Ramos (cell line): ENCODE results near the gene SERPINA5.
"Not testable (repeated sequence)": the region's sequence is repeated elsewhere in the genome, so short reads cannot be mapped to it uniquely, and the experiment has no call there.

ENCODE experiments used
- in situ Hi-C: fragments of 300-500 bp; cut with MboI; formaldehyde crosslinking; loops from one replicate; pipeline ENCODE4 v1.14.3; 2022; ENCODE audit warnings: low sequenced_read_pairs; ENCODE audit not compliant: unreplicated experiment

Gene SERPINA5

DNA sequence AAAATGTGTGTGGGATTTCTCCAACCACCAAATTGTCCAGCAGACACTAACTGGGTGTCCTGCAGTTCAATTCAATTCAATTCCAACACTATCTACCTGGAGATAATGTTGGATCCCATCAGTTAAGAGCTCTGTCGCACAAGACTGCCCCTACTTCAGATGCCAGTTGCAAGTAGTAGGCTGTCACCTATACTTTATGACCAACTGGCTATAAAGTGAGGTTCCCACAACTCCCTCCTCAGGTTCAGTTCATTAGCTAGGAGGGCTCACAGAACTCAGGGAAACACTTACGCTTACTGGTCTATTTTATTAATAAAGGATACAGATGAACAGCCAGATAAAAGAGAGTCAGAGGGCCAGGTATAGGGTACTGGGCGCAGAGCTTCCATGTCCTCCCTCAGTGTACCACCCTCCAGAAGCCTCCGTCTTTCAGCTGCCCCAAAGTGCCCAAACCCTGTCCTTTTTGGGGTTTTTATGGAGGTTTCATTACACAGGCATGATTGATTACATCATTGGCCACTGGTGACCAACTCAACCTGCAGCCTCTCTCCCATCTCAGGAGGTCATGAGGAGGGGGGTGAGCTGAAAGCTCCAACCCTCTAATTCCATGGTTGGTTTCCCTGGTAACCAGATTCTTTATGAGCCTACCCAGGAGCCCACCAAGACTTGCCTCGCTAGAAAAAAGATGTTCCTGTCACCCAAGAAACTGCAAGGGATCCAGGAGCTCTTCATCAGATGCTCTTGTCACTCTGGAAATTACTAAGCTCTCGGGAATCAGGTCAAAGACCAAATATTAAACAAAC is 7.5 kb upstream of the SERPINA5 start:
- in situ Hi-C loops = no loop called here

DNA sequence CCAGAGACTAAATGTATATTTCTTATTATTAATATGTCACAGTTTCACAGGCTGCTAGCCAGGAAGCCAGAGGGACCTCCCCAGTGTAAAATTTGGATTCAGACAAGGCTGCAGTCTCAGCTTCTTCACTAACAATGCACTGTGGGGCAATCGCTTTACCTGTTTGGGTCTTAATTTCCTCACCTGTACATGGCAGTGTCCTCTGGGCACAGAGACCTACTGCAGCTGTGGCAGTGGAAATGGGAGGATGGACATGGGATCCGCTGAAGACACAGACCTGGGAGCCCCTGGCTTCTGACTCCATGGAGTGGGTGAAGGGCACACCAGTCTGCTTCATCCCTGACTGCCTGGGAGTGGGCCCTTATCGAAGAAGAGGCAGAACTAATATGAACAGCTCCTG is 6.9 kb upstream of the SERPINA5 start:
- in situ Hi-C loops = no loop called here

DNA sequence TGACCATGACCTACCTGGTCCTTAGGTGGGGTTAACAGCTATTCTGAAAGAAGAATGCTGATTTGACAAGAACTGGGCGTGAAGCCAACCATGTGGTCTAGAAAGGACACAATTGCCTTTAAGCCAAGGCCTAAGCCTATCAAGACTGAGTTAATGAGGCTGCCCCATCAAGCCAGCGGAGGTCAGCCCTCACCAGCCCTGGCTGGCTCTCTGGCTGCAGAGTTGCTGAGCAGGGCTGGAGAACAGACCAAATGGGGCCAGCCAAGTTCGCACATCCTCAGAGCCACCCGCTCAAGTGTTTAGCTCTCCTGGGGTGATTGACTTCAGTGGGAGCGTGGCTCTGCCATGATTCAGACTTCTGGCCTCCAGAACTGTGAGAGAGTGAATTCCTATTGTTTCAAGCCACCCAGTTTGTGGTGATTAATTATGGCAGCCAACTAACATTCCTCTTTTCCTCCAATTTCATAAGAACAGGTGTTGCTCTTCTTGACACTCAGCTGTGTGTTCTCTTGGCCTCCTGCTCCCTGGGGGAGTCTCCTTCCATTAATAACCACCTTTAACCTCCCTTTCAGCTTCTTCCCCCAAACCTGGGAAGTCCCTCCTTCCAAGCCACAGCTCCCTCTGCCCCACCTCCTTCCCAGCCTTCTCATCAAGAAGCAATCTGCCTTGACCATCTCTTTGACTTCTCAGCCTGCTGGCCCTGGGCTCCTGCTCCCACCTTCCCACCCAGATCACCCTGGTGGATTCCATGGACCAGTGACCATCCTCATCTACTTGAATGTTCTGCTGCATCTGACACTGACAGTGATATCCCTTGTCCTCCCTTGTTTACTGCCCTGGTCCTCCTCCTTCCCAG is 5.3 kb upstream of the SERPINA5 start:
- in situ Hi-C loops = no loop called here

DNA sequence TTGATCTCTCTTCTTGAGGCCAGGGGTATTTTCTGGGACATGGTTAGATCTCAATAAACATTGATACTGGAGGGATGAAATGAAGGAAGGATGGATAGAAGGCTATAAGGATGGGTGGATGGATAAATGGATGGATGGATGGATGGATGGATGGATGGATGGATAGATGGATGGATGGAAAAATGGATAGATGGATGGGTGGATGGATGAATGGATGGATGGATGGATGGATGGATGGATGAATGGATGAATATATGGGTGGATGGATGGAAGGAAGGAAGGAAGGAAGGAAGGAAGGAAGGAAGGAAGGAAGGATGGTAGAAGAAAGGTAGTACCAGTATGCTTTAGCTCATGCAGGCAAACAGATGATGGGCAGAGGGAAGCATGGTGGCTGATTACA is 3.8 kb upstream of the SERPINA5 start:
- in situ Hi-C loops = not testable (repeated sequence)

DNA sequence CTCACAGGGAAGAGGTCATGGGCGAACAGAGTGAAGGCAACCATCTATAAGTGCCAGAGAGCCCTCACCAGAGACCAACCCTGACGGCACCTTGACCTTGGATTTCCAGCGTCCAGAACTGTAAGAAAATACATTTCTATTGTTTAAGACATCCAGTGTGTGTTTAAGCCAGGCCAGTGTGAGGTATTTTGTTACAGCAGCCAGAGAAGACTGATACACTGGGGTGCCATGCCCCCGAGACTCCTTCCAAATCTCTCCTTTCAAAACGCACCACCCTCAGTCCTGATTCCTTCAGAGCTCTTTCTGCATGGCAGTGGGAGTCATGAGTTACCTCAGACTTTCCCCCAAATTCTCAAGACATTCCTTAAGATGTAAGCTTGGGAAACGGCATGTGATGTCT is 2.5 kb upstream of the SERPINA5 start:
- in situ Hi-C loops = no loop called here

DNA sequence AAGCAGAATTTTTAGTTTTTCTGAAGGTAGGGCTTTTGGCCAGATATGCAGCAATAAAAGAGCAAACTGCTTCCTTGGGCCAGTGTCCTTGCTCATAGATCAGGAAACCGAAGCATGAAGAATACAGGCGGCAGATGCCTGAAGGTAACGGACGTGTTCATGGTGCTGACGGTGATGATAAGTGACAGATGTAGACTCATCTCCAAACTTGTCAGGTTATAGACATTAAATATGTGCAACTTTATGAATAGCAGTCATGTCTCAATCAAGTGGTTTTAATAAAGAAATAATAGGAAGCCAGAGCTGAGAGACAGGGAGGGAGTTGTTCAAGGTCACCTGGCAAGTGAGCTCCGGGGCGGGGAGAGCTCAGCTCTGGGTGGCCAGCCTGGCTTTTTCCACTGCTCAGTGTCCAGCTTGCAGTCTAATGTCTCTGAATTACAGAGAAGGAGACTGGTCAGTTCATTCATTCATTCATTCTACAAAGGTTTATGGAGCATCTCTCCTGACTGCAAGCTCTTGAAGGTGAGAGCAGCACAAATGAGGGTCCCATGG is 1.0 kb downstream of the SERPINA5 start:
- in situ Hi-C loops = no loop called here

DNA sequence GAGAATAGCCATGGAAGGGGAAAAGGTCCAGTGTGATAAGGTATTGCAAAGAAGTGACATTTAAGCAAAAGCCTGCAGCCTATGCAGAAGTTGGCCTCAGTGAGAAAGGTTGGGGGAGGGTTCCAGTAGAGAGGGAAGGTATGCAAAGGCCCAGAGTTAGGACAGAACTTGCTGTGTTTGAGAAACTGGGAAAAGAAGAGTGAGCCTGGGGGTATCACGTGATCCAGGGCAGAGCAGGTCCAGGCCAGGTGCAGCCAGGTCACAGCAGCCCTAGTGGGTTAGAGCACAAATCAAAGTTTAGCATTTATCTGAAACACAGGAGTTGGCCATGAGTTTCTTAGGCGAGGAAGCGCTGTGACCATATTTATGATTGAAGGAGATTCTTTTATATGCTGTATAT is 1.6 kb downstream of the SERPINA5 start:
- in situ Hi-C loops = no loop called here

DNA sequence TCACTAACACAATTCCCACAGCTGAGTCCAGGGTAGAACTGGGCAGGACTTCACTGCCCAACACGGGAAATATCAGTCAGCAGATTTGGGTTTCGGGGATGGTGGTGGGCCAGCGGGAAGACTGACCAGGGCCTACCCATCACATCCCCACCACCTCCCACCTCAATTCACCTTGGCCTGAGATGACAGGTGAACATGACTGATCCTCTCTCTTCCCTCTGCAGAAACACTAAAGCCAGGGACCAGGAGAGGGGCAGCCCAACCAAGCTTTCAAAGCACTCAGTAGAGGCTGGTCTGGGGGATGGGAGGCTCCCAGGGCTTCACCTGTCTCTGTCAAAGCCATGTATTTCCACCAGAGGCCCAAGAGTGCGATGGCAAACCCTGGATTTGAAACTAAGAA is 2.3 kb downstream of the SERPINA5 start:
- in situ Hi-C loops = no loop called here

DNA sequence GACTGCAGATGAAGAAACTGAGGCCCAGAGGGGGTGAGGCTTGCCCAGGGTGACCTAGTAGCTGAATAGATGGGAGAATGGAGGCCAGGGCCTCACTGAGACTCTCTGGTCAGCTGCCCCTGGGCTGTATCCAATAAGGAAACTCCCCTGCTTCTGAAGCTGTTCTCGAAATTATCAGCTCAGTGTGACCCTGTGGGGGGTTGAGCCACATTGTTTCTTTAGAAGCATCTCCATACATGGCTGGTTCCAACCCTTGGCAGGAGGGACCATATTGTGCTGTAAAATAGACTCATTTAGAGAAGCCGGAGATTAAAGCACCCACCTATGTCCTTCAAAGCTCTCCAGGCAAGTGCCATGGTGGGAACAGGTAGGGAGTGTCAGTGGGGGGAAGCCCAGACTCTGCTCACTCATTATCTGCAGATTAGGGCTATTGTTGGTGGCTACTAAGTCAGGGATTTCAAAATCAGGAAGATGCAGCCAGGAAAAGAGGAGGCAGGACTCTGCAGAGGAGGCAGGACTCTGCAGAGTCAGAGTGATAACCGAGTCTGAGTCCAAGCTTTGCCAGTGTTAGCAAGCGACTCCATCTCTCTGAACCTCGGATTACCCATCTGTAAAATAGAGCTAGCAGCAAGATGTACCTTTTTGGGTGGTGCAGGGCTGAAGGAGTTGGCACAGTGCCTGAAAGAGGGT is 3.5 kb downstream of the SERPINA5 start:
- in situ Hi-C loops = no loop called here

DNA sequence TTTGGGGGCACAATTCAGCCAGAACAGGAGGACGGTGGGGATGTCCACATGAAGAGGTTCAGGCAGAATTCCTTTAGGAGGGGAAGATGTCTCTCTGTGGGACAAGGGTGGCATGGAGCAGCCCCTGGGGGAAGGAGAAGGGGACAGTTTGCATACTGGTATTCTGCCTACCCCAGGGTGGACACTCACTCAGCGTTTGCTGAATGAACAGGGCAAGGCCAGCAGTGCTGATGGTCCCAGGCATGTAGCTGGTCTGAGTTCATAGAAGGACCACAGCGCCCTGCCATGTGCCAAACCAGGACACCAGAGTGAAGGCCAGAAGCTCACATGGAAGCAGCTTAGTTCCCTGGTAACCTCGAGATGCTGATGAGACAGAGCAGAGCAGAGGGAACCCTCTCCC is 5.4 kb downstream of the SERPINA5 start:
- in situ Hi-C loops = no loop called here

DNA sequence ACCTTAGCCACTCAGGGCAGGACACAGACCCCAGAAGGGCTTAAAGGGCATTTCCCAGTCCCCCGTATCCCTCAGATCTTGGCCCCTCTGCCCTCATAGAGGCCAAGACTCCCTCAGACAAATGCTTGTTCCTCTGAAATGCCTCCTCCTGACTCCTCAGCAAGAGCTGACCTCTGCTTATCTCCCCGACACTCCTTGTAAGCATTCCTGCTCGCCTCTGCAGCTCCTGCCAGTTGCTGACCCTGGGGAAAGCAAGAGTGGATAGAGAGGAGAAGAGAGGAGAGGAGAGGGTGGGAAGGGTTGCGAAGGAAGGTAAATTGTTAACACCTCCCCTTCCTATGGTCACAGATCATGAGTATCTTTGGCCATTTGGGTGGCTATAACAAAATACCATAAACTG is 7.1 kb downstream of the SERPINA5 start:
- in situ Hi-C loops = no loop called here

DNA sequence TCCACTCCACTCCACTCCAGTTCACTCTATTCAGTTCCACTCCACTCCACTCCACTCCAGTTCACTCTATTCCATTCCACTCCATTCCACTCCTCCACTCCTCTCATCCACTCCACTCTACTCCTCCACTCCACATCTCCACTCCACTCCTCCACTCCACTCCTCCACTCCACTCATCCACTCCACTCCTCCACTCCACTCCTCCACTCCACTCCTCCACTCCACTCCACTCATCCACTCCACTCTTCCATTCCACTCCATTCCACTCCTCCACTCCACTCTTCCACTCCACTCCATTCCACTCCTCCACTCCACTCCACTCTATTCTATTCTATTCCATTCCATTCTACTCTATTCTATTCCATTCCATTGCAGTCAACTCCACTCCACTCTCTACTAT is 9.8 kb downstream of the SERPINA5 start:
- in situ Hi-C loops = no loop called here

DNA sequence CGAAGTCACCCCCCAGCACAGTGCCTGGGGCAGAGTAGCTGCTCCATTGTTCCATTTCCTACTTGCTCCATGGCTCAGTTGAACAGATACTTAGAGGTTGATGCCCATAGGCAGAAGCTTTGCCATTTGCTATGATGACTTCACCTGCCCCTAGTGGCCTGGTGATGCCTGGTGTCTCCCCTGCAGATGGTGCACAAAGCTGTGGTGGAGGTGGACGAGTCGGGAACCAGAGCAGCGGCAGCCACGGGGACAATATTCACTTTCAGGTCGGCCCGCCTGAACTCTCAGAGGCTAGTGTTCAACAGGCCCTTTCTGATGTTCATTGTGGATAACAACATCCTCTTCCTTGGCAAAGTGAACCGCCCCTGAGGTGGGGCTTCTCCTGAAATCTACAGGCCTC is 10.6 kb downstream of the SERPINA5 start:
- in situ Hi-C loops = no loop called here

DNA sequence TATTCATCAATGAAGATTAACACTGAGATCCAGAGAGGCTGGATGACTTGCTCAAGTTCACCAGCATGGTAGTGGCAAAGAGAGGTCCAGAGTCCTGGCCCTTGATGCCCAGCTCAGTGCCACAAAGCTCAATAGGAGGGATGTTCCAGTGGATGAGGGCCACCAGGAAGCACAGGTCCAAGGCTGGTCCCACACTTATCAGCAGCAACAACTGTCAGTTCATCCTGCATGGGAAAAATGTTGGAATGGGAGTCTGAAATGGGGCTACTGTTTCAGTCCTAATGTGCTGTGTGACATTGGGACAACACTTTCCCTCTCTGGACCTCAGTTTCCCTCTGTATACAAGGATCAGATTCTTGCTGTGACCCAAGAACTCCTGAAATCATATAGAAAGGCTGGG is 11.2 kb downstream of the SERPINA5 start:
- in situ Hi-C loops = no loop called here

DNA sequence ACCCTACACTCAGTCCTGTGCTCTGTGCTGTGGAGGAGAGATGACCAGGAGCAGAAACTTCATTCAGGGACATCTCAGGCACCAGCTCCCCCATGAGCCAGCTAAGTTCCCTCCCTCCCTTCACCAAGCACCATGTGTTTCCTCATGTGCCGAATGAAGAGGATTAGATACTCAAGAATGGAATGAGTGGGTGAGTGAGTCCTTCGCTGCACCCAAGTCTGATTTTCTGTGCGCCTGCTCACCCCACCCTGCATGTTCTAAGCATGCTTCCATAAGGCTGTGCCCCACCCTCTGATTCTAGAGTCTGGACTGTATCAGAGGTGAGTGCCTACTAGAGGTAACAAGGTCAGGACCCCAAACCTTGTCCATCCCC is 12.1 kb downstream of the SERPINA5 start:
- in situ Hi-C loops = no loop called here

DNA sequence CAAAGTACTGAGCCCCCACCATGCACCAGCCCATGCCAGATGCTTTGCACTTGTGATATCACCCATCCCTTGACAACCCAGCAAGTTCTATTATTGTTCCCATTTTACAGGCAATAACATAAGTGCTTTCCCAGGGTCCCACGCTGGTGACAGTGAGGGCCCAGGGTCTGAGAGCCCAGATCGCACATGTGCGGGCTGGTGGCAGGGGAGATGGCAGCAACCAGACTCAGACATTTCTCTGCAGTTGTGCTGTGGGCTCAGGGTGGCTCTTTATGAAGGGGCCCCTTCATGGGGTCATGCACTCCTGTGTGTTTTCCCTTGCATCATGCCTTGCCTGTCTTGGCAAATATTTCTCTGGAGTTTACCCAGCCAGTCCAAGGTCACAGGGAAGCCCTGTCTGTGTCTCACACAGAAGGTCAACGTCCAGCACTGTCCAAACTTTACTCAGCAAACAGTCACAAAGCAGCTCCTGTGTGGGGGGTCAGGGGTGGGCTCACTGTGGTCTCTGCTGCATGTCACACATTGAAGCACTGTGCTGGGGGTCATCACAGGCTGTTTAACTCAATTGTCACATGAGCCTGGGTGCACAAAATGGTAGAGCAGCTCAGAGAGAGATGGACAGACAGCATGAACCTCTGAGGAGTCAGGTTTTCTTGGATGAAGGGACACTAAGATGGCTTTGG is 12.7 kb downstream of the SERPINA5 start:
- in situ Hi-C loops = no loop called here

DNA sequence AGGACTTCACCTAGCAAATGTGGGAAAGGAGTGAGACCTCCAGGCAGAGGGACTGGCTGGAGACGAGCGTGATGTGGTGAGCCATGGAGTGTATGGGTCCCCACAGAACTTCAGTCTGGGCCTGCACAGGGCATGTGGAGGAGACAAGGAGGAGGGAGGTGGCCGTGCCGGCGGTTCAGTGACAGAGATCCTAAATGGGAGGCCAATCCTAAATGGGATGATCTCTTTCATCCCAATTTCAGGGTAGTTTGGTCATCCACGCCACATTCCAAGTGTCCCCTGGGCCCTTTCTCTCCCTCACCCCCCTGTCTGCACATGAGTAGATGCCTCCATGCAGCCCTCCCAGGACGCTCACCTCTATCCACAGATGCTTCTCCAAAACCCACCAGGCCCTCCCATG is 13.2 kb downstream of the SERPINA5 start:
- in situ Hi-C loops = no loop called here

DNA sequence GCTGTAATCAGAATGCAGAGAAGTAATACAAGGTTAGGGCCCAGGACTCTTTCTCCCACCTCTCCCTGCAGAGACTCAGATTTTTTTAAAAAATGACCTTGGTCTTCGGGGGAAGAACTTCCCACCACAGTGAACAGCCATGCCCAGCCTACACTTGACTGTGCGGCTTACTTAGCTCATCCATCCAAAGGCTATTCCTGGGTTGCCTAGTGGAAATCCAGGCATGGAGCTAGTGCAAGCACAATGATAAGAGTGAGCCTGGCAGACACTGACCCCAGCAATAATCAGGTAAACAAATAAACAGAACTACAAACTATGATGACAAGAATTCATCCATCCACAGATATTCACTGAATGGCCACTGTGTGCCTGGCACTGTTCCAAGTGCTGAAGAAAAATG is 14.7 kb downstream of the SERPINA5 start:
- in situ Hi-C loops = no loop called here

DNA sequence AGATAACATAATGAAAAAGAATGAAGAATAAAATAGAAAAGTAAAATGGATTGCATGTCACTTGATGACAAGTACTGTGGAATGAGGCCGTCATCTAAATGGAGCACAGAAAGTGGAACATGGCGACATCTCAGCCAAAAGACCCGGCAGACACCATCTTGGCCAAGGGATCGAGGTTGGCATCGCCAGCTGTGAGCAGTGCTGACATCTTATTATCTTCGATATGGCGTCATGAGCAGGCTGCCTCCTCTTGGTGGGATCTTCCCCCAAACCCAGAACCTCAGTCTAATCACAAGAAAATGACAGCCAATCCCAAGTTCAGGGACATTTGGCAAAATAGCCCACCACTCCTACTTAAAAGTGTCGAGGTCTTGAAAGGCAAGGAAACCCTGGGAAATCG is 15.1 kb downstream of the SERPINA5 start:
- in situ Hi-C loops = no loop called here

DNA sequence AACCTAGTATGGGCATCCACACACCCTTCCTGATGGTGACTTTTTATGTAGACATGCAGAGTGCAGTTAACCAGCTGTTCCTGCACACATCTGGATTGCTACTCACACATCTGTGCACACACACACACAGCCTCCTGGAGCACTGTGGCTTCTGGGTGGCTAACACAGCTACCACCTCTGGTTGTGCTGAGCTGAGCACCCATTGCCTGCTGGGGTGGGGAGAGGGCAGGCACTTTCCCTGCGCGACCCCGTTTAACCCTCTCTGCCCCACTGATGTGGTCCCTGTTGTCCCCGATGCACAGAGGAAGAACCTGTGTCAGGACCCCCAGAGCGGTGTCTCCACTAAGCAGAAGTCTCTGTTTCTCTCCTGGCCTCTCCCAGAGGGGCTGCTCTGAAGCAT is 16.6 kb downstream of the SERPINA5 start:
- in situ Hi-C loops = no loop called here
